ENCODE data around the gene CTSG.
"Not testable (repeated sequence)": the region's sequence is repeated elsewhere in the genome, so short reads cannot be mapped to it uniquely, and the experiment has no call there.

CTSG gene, protein sequence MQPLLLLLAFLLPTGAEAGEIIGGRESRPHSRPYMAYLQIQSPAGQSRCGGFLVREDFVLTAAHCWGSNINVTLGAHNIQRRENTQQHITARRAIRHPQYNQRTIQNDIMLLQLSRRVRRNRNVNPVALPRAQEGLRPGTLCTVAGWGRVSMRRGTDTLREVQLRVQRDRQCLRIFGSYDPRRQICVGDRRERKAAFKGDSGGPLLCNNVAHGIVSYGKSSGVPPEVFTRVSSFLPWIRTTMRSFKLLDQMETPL

DNA sequence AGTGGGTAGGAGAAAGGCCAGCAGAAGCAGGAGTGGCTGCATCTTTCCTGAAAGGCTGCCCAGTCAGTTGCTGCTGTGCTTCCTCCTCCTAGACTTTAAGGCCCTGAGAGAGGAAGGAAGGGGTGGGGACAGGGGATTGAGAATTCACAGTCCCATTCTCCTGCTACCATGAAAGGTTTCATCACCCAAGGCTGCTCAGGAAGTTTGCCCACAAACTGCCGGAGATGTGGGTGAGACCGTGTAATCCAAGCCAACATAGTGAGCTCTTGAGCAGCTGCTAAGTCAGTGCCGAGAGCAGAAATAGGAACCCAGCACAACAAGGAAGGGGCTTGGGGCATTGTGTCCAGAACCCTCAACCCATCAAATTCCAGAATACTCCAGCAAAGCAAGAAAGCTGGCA is at the start of gene CTSG:
Gene CTSG, minus strand, starts transcription at position 69 of the 400 bp plus-strand sequence. Its CDS starts 27 bp downstream, at position 42.
- DNase-seq = no peak

DNA sequence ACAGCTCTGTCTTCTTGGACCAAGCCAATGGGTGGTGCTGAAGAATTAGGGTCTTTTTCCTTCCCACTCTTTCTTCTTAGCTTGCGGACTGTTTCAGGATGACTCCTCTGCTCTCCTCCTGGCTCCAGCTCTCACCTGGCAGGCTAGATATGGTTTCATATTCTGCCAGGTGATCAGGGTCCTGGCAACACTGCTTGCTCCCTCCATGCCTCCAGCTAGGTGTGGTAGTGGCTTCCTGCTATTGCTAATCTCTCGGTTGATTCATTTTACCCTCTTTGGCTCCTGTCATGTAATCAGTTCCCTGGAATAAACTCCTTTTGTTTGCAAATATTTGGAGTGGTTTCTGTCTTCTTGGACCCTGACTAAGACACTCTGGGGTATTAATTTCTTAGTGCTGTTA is 37.7 kb upstream of the CTSG start:
- no peak for DNase-seq

DNA sequence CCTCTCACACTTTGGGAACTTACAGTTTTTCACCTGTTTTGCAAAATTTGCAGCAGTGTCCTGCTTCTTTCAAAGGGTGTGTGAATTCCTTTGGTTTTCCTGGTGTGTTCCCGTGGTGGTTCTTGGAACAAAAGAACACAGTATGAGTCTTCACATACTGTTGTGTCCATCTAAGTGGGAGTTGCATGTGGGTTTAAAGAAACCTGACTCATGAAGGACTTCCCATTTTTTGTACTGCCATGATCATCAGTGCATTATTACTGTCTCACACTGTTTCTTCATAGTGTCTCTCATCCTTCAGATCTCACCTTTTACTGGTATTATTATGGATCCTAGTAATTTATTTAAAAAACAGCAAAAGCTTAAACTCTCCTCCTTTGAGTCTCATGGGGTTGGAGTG is 37.2 kb upstream of the CTSG start:
- no peak for DNase-seq

DNA sequence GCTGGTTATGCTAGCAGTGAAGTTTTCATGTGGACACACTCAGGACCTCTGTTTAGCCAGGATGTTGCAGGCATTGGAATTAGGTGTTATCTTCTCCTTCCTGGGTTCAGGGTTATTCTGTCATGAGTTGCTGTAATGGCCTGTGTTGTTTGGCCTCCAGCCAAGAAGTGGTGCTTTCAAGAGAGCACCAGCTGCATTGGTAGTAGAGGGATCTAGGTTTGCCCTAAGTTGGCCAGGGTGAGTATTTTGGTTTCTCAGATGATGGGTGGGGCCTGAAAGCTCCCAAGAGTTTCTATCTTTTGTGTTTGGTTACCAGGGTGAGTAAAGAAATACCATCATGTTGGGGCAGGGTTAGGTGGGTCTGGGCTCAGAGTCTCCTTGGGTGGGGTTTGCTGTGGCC is 36.1 kb upstream of the CTSG start:
- DNase-seq = no peak

DNA sequence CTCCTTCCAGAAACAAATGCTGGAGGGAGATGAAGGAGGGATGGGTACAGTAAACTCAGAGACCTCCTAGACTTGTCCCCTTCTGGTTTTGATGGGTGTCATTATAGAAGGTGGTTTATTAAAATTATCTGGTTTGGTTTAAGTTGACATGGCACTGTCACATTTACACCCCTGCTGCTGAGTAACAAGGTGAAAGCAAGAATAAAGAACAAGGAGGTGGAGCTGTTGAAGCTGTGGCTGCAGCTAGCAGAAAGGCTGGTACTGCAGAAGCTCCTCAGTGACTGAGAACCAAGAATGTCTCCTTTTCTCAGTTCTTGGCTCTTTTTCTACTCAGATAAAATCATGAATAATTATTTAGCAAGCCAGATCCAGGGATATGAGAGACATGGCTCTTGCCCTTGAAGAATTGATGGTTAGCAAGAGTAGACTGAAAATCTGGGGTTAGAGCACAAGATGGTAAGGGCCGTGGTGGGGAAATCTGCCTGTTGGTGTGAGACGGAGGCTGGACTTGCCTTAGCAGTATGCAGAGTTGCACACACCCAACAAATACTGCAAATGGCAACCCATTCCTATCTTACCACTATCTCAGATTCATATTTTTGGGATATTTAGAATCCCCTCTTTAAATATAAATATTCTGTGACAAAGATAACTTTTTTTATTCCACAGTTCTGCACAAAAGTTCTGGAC is 33.8 kb upstream of the CTSG start, which contains the start of gene GZMH:
Gene GZMH, minus strand, starts transcription at position 31 of the 690 bp plus-strand sequence. CDS start 72 bp downstream, outside the sequence.
- DNase-seq = no peak

DNA sequence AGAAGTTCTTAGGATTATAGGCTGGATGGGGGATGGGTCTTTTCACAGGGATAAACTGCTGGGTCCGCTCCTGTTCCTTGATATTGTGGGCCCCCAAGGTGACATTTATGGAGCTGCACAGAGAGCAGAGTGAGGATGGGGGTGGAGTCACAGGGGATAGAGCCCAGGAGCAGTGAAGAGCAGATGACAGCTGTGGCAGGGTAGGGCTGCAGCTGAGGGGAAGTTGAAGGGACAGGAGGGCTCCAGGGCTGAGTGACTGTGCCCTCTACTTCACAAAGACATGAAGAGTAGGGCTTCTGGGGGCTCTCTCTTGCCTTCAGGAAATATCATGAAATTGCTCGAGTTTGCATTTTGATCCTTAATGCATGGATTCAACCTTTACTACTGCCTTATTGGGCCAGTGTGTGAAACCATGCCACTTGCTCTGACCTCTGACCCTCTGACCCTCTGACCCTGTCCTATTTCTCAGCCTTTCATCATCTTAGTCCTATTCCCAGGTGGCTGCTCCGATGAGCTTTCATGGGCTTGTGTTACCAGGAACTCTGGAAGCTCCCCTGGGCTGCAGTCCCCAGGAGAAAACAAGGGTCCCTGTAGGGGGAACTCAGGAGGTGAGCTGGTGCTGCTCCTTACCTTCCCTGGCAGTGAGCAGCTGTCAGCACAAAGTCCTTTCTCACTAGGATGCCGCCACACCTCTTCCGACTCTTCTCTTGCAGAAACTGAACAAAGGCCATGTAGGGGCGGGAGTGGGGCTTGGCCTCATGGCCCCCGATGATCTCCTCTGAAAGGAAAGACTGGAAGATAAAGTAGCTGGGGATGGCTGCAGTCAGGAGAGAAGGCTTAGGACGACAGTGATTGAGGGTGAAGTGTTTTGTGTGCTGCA is 31.8 kb upstream of the CTSG start:
- no peak for DNase-seq

DNA sequence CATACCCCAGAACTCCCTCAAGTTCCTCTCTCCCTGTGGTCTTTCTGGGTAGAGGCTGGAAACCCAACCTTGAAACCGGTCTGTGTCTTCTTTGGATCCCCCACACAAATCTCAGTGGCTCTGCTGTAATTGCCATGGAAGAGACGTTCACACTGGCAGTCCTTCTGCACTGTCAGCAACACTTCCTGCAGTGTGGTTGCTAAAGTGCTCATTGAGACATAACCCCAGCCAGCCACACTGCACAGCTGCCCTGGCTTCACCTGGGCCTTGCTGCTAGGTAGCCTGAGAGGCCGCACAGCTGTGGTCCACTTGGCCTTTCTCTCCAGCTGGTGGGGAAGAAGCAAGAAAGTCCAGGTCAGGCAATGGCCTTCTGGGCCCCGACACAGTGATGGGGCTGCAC is 31.0 kb upstream of the CTSG start:
- DNase-seq = no peak

DNA sequence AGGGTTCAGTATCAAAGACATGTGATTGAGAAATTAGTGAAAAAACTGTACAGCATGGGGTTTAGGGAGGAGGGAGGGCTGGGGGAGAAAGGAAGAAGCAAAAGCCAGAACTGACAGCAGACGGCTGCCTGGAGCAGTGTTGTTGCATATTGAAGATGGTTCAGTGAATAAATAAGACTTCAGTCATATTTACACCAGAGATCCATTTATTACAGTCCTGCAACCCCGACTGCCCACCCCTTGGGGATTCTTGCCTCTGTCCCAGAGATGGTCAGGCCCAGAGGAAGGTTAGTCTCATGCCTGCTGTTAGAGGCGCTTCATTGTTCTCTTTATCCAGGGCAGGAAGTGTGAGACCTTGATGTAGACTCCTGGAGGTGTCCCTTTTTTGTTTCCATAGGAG is 30.2 kb upstream of the CTSG start:
- no peak for DNase-seq

DNA sequence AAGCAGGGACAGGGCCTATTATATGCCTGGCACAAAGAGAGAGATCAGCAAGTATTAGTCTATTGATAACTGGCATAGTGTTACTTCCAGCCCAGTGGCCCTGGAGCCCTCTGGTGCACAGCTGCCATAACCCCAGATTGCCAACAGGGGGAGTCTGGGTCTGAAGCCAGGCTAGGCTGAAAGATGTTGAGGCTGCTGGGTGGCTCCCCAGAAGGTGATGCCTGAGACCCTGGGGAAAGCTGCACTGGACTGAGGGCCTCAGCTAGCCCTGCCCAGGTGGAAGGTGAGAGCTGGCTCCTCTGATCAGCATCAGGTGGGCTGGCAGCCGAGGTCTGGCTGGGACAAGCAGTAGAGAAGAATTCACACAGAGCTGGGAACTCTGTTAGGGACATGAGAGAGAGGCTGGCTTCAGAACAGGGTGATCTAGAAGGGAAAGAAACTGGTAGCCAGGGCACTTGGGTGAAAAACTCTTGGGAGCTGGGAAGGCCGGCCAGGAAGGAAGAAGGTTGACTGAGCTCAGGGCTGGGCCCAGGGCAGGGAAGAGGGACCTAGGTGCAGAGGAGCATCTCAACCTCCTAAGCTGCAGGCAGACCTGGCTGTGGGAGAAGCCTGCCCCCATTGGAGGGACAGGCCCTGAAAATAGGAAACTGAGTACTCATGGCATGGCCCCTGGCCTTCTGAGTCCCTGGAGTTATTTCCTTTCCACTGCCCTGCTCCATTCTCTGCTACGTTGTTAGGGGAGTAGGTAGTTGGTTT is 29.6 kb upstream of the CTSG start:
- peak; percentile 59 to 65 for DNase-seq

DNA sequence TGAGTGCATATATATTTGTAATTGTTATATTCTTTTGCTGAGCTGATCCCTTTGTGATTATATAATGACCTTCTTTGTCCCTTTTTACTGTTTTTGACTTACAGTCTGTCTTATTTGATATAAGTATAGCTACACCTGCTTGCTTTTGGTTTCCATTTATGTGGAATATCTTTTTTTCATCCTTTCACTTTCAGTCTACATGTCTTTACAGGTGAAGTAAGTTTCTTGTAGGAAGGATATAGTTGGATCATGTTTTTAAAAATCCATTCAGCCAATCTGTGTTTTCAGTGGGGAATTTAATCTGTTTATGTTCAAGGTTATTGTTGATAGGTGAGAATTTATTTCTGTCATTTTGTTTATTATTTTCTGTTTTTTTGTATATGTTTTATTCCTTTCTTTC is 21.4 kb upstream of the CTSG start:
- DNase-seq = no peak

DNA sequence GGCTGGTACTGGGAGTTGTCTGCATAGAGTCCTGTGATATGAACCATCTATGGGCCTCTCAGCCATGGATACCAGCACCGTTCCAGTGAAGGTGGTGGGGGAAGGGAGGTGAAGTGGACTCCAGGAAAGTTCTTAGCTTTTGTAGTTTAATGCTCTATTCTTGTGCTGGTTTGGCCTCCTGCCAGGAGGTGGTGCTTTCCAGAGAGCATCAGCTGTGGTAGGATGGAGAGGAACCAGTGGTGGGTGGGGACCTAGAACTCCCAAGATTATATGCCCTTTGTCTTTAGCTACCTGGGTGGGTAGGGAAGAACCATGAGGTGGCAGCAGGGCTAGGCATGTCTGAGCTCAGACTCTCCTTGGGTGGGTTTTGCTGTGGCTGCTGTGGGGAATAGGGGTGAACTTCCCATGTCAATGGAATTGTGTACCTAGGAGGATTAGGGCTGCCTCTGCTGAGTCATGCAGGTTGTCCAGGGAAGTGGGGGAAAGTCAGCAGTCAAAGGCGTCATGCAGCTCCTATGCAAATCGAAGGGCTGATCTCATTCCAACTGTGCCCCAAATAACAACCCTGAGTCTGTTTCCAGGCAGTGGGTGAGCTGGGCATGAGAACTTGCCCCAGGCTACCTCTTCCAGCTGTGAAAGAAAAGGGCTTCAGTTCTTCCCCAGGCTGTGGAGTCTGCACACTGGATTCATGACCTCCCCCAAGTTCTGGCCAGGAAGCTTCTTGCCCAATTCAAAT is 19.2 kb upstream of the CTSG start:
- no peak for DNase-seq

DNA sequence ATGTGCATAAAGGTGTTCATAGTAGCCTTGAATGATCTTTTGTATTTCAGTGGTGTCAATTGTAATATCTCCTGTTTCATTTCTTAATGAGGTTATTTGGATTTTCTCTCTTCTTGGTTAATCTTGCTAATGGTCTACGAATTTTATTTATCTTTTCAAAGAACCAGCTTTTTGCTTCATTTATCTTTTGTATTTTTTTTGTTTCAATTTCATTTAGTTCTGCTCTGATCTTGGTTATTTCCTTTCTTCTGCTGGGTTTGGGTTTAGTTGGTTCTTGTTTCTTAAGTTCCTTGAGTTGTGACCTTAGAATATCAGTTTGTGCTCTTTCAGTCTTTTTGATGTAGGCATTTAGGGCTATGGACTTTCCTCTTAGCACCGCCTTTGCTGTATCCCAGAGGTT is 15.0 kb upstream of the CTSG start:
- not testable (repeated sequence) for DNase-seq

DNA sequence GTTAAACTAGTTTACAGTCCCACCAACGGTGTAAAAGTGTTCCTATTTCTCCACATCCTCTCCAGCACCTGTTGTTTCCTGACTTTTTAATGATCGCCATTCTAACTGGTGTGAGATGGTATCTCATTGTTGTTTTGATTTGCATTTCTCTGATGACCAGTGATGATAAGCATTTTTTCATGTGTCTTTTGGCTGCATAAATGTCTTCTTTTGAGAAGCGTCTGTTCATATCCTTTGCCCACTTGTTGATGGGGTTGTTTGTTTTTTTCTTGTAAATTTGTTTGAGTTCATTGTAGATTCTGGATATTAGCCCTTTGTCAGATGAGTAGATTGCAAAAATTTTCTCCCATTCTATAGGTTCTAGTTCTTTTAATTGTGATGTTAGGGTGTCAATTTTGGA is 8.4 kb upstream of the CTSG start:
- DNase-seq = not testable (repeated sequence)

DNA sequence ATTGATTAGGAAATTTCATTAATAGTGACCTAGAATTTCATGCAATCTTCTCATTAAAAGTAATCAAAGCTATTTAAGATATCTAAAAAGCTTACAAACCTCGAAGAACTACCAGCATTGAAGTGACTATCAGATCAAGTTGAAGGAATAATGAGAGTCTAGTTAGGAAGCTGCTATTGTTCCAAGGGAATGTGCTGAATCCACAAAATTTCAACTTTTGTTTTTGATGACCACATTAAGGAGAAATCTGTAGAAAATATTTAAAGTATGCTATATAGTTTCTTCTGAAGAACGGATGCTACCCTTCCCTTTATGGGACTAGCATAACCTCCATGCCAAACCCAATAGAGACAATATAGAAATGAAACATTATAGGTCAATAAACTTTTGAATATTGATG is 2.5 kb upstream of the CTSG start:
- no peak for DNase-seq

DNA sequence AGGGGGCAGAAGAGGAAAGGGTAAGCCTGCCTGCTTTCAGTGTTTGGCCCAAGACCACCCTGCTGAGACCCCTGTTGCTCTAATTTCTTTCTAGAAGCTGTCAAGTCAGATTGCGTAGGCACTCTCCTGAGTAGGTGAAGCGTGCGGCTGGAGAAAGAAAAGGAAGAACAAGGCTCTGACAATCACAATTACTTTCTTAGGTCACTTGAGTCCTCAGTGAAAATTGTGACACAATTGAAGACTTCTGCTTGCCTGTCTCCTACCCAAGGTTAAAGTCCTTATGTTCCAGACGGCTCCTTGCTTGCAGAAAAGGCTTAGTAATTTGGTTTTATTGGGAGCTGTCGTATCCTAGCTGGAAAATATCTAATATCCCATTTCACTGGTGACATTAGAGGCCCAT is 721 bp upstream of the CTSG start:
- no peak for DNase-seq

DNA sequence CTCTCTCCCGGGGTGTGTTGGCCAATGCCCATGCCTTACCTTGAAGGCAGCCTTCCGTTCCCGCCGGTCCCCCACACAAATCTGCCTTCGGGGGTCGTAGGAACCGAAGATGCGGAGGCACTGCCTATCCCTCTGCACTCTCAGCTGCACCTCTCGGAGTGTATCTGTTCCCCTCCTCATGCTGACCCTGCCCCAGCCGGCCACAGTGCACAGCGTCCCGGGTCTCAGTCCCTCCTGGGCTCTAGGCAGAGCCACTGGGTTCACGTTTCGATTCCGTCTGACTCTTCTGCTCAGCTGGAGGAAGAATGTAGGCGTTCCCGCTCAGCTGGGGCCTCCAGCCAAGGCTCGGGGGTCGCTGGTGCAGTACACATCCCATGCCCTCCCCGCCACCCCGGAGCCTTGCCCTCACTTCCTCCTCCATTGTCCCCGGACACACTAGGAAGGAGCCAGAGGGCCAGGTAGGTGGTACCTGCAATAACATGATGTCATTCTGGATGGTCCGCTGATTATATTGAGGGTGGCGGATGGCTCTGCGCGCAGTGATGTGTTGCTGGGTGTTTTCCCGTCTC is 1.8 kb downstream of the CTSG start:
- DNase-seq = no peak

DNA sequence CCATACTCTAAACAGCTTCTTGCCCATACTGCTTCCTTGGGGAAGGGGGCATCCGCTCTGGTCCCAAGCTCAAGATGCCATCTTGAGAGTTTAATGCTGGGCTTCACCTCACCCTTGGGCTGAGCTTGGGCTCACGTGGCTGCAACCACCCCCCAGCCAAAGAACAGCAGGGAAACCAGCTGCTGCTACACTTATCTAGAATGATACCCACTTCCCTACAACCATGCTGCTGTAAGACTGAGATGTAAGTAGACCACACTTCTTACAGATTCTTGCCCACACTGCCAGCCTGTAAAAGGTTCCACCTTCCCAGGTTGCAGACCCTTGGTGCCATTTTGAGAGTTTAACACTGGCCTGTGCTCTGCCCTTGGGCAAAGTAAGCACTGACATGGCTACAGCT is 9.7 kb downstream of the CTSG start:
- no peak for DNase-seq

DNA sequence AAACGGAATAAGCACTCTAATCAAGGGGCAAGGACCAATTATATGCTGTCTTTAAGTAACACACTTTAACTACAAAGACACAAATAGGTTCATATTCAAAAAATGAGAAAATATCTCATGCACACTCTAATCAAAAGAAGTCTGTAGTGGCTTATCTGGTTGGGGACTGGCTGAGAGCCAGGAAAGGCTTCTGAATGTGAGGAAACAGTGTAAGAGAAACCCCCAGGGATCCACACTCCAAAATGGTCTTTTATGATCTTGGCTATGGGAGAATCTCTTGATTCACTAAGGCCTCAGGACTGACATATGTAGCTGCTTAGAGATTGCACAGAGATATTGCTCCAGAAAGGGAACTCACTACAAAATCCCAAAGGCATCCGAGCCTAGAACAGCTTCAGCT is 10.3 kb downstream of the CTSG start:
- no peak for DNase-seq

DNA sequence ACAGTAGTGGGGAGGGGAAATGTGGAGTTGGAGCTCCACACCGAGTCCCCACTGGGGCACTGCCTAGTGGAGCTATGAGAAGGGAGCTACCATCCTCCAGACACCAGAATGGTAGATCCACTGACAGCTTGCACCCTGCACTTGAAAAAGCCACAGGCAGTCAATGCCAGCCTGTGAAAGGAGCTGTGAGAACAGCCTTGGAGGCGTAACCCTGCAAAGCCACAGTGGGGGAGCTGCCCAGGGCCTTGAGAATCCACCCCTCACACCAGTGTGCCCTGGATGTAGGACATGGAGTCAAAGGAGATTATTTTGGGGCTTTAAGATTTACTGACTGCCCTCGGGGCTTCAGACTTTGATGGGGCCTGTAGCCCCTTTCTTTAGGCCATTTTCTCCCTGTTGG is 12.5 kb downstream of the CTSG start:
- no peak for DNase-seq

DNA sequence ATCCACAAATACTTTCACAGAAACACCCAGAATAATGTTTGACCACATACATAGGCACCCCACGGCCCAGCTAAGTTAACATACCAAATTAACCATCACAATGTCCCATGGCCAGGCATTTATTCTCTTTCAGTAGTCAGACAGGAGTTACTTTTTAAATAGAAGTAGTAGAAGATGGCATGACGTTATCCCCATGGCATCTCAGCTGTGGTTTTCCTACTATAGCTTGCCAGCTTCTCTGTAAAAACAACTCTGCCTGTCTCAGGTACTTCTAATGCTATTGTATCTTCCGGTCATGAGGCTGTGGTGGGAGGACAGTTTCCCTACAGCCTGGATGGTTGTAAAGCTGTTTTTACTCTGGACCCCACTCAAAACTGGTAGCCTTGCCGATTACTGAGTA is 19.3 kb downstream of the CTSG start:
- no peak for DNase-seq

DNA sequence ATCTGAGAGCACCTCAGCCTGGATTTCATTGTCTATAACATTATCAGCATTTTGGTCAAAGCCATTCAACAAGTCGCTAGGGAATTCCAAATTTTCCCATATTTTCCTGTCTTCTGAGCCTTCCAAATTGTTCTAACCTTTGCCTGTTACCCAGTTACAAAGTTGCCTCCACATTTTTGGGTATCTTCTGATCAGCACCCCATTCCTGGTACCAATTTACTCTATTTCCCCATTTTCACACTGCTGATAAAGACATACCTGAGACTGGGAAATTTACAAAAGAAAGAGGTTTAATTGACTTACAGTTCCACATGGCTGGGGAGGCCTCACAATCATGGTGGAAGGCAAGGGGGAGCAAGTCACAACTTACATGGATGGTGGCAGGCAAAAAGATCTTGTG is 27.0 kb downstream of the CTSG start:
- DNase-seq = not testable (repeated sequence)
